GM19324 (cell line): ENCODE results near the gene HMCES.
"Not testable (repeated sequence)": the region's sequence is repeated elsewhere in the genome, so short reads cannot be mapped to it uniquely, and the experiment has no call there.

Source experiments
- ATAC-seq: cut with Tn5 transposase; IDR thresholded peaks from one replicate; pipeline ENCODE4 v1.9.1; 2021; ENCODE audit warnings: mild to moderate bottlenecking, moderate library complexity; ENCODE audit not compliant: unreplicated experiment, low FRiP score

HMCES gene

DNA sequence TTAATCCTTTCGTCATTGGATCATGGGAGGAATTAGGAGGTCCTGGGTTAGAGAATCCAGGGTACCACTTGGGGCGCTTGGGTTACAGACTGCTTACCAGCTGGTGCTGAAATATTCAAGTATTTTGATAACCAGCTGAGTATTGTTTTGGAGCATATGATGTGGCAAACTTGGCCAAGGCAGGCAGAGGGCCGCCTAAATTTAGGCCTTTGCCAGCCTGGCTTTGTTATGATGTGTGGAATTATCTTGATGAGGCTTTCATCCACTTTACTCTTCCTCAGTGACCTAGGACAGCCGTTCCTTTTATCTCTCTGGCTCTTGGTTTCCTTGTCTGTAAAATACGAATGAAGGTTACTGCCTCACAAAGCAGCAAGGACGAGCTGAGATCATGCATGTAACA lies 22.4 kb upstream of the HMCES start:
- no peak for ATAC-seq

DNA sequence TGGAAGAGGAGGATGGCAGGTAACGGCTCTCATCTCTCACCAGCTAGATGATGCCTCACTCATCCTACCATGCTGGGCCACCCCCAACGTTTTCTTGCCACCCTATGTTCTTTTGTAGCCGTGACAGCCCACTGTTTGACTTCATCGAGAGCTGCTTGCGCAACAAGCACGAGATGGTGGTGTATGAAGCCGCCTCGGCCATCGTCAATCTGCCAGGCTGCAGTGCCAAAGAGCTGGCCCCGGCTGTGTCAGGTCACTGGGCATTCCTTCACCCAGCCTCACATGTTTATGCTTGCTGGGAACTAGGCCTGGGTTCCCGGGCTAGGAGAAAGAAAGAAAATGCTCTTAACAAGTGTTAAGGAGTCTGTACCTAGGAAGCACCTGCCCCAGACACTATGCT lies 21.1 kb upstream of the HMCES start:
- ATAC-seq: no peak

DNA sequence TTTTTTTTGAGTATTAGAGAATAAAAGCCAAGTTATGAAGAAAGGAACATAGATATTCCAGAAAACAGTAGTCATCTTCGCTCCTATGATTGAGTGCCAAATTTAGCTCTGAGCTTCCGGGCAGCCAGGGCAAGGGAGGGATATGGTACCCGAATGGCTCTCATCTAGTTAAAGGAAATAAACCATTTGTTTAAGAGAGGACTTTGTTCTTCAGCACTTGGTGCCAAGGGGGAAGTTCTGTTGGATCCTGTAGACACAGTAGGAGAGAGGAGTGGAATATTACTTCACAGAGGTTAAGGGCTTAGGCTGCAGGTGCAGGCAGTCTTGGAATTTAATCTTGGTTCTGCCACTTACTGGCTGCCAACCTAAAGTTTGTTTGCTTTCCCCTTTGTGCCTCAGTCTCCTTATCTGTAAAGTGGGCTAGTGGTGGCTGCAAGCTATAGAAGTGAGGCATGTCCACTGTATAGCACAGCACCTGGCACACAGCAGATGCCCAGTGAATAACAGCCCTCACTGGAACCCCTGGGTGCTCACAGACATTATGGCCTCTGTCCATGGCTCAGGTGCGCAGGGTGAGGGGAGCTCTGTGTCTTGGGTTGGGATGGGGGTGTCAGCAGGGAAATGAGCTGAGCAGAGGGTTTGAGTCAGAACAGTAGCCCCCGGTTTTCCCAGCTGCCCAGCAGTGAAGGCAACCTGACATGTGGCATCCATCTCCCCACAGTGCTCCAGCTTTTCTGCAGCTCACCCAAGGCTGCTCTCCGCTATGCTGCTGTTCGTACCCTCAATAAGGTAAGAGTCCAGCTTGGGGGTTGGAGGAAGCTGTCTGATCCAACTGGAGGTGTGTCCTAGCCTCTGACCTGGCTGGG lies 18.8 kb upstream of the HMCES start:
- ATAC-seq: no peak

DNA sequence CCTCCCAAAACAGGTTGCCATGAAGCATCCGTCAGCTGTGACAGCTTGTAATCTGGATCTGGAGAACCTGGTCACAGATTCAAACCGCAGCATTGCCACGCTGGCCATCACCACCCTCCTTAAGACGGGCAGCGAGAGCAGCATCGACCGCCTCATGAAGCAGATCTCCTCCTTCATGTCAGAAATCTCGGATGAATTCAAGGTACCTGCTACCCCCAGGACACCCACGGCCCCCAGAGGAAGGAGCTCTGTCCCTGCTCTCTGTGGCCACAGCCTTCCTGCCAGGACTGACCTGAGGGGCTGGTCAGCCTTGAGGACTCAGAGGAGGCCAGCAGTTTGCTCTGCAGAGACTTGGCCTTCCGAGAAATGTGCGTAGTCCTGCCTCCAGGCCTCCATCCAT lies 18.1 kb upstream of the HMCES start:
- no peak for ATAC-seq

DNA sequence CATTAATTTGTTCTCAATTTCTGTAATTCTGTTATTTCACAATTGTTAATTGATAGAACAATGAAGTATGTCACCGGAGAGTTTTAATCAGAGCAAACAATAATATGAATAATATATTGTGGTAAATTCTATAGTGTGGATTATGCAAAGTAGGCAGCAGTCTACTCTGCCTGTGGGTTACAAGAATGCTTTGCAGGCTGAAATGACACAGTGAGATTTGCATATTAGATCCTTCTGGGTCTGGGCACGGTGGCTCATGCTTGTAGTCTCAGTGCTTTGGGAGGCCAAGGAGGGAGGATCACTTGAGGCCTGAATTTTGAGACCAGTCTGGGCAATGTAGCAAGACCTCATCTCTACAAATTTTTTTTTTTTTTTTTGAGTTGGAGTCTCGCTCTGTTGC lies 16.8 kb upstream of the HMCES start:
- no peak for ATAC-seq

DNA sequence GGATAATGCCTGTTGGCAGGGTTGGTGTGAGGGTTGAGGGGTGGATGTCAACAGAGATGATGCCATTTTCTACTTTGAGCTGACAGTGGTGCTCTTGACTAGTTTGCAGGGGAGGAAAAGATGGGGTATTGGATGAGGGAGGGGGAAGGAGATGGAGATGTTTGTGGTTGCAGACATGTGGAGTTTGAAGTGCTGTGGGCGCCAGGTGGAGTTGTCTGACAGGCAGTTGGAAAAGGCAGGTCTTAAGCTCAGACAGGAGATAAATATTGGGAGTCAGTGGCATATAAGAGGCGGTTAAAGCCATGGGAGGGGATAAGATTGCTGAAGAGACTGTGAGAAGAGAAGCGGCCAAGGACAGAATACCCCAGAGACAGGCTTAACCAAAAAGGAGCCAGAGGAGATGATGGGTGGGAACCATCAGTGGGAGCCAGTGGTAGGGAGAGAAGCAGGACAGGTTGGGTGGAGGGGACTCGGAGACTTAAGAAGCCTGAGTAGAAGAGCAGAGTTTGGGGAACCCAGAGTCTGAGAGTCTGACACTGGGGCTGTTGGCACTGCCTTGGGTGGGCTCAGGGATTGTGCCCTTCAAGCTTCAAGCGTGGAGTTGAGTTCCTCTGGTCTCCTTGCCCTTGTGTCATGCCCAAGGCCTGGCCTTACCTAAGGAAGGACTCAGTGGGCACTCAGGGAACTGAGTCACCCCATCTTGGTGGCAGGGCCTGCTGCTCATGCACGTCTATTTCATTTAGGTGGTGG lies 15.3 kb upstream of the HMCES start:
- no peak for ATAC-seq

DNA sequence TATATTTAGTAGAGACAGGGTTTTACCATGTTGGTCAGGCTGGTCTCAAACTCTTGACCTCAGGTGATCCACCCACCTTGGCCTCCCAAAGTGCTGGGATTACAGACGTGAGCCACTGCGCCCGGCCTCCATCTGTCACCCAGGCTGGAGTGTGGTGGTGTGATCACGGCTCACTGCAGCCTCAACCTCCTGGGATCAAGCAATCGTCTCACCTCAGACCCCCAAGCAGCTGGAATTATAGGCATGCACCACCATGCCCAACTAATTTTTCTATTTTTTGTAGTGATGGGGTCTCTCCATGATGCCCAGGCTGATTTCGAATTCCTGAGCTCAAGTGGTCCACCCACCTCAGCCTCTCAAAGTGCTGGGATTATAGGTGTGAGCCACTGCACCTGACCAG lies 13.7 kb upstream of the HMCES start:
- not testable (repeated sequence) for ATAC-seq

DNA sequence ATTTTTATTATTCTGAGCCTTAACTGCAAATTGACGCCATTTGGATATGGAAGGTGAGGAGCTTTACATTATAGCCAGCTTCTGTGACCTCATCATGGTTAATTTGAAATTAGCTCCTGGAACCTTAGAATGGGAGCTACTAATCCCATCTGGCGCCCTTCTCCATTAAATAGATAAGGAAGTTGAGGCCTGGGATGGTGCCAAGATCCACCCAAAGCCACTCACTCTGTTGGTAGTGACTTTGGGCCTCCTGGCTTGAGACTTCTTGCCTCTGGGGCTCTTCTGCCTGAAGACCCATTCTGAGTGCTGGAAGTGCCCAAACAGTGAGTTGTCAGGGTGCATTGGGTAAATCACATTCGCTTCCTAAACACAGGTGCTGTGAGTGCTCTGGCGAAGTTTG lies 12.0 kb upstream of the HMCES start:
- no peak for ATAC-seq

DNA sequence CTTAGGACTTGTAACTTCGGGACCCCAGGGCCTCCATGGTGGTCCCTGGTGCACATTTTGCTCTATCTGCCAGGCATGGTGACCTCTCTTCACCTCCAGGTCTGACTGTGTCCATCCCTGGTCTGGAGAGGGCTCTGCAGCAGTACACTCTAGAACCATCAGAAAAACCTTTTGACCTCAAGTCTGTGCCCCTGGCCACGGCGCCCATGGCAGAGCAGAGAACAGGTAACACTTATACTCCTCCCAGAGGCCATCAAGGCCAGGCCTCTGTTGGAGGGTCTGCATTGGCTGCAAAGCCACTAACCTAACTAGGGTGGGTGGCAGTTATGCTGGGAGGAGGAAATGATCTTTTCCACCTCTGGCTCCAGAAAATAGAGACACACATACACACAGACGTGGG lies 10.3 kb upstream of the HMCES start:
- ATAC-seq: no peak

DNA sequence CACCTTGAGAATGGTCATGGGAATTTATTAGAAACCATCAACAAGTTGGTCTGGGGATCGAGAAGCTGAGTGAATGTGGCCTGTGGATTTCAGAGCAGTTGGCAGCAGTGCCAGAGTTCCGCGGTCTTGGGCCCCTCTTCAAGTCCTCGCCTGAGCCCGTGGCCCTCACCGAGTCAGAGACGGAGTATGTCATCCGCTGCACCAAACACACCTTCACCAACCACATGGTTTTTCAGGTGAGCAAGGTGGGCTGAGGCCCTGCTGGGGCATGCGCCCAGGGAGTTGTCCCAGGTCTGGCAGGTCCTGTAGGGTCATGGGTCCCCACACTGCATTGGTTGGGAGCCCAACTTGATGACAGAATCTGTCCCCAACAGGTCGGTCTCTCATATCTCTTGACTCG lies 7.0 kb upstream of the HMCES start:
- ATAC-seq: no peak

DNA sequence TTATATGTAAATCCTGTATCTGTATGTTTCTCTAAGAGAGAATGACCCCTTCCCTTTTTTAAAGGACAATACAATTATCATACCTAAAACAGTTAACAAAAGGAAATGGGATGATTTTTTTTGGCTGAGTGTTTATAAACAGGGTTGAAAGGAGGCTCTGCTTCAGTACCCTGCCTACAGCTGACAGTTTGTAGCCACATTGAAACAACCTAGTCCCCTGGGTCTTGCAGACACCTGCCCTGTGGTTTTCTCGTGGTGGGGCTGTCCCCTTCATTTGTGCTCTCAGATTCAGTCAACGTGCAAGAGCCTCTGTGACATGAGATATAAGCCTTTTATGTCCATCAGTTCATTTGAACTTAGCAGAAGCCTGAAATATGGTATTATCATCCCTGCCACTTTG lies 2.3 kb upstream of the HMCES start:
- peak; percentile 64 for ATAC-seq

DNA sequence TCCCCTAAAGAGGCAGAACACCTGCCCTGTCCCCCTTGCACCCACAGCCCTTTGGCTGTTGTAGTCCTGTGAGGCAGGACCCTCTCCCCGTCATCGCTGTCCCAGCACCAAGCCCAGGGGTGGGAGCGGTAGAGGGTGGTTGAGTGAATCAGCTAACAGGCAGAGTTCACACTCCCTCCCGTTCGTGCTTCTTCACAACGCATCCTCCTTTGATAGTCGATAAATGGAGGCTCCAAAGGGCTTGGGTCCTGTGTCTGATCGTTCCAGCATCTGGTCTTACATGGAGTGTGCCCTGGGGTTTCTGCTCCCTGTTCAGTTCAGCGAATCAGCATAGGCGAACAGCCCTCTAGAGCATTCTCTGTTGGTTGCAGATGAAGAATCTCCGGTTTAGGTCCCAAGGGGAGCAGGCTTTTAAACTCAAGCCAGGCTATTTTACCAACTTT lies 820 bp upstream of the HMCES start:
- ATAC-seq: no peak

DNA sequence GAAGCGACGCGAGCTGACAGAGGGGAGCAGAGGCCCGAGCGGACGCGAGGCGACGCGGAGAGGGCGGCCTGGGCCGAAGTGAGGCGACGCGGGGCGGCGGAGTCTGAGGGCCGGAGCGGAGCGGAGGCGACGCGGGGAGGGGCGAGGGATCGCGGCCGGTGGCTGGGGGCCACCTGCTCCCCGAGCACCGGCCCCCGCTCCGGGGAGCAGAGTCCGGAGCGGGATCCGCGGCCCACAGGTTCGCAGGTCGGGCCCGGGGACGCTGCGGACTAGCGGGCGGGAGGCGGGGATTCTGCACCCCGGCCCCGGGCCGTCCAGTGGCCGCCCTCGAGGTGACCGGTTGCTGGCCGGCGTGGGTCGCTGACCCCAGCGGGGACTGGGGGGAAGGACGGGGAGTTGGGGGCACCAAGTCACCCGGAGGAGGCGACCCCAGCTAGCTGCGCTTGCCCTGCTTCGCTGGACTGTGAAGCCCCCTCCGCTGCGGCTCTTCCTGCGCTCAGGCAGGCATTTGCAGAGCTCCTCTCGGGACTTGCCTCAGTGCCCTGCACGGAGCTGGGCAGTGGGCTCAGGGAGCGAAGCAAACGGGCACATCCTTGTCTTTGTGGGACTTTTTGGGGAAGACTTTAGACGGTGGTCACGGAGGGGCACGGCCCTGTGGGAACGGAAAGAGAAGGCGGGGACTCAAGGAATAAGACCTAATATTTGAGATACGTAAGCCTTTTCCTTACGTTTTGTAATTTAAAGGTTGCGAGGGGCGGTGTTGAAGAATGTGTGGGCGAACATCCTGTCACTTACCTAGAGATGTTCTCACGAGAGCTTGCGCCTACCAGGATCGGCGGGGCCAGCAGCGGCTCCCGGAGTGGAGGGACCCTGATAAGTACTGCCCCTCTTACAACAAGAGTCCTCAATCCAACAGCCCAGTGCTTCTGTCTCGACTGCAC lies 566 bp downstream of the HMCES start:
- ATAC-seq: peak; percentile 14

DNA sequence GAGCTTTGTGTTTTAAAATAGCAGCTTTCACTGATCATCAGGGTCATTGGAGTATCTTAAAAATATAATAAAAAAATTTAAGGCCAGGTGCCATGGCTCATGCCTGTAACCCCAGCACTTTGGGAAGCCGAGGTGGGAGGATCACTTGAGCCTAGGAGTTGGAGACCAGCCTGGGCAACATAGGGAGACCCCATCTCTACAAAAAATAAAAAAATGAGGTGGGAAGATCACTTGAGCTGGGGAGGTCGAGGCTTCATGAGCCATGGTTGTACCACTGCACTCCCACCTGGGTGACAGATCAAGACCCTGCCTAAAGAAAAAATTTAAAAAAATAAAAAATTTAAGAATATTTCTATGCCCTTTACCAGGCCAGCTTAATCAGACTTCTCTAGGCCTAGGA lies 1.5 kb downstream of the HMCES start:
- no peak for ATAC-seq

DNA sequence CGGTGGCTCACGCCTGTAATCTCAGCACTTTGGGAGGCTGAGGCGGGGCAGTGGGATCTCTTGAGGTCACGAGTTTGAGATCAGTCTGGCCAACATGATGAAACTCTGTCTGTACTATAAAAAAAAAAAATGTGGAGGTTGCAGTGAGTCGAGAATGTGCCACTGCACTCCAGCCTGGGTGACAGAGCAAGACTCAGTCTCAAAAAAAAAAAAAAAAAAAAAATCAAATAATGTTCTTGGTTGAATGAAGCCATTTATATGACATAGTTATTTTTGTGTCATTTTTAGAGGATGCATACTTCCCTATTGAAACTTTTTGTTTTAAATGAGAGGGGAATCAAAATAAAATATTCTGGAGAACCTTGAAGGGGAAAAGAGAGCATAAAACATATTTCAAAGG lies 3.1 kb downstream of the HMCES start:
- ATAC-seq: no peak

DNA sequence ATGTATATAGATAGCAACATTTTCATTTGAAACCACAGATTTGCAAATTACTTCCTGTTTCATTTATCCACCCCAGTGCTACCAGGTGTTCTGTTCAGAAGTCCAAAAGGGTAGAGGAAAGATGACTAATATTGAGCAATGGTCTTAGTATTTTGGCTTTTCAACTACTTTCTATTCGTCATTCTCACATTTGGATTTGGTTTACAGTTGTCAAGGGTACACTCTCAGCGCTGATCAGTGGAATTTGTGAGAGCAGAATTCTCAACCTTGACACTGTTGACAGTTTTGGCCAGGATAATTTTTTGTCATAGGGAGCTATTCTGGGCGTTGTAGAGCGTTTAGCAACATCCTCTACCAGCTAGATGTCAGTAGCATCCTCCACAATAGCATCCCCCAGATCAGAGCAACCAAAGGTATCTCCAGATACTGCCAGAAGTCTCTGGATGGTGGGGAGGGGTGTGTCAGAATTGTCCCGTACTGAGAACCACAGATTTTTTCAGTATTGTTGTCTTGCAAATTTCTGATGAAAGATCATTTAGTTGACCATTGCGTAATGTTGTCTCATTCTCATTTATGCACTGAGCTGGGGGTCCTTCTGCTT lies 4.2 kb downstream of the HMCES start:
- peak; percentile 55 for ATAC-seq

DNA sequence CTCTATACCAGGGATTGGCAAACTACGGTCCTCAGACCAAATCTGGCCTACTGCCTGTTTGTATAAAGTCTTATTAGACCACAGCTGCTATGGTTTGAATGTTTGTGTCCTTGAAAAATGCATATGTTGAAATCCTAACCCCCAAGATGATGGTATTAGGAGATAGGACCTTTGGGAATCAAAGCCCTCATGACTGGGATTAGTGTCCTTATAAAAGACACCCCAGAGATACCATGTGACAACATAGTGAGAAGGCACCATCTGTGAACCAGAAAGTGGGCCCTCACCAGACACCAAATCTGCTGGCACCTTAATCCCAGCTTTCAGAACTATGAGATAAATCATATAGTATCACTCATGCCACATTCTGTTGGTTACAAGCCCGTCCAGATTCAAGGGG lies 7.4 kb downstream of the HMCES start:
- ATAC-seq: no peak

DNA sequence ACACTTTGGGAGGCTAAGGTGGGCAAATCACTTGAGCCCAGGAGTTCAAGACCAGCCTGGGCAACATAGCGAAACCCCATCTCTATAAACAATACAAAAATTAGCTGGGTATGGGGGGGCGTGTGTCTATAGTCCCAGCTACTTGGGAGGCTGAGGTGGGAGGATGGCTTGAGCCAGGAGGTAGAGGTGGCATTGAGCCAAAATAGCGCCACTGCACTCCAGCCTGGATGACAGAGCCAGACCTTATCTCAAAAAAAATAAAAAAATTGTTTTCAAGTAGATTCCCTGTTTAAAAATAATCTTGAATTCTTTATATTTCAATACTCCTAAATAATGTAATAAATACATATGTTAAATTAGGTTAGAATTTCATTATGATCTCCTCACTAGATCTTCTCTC lies 9.8 kb downstream of the HMCES start:
- ATAC-seq: no peak

DNA sequence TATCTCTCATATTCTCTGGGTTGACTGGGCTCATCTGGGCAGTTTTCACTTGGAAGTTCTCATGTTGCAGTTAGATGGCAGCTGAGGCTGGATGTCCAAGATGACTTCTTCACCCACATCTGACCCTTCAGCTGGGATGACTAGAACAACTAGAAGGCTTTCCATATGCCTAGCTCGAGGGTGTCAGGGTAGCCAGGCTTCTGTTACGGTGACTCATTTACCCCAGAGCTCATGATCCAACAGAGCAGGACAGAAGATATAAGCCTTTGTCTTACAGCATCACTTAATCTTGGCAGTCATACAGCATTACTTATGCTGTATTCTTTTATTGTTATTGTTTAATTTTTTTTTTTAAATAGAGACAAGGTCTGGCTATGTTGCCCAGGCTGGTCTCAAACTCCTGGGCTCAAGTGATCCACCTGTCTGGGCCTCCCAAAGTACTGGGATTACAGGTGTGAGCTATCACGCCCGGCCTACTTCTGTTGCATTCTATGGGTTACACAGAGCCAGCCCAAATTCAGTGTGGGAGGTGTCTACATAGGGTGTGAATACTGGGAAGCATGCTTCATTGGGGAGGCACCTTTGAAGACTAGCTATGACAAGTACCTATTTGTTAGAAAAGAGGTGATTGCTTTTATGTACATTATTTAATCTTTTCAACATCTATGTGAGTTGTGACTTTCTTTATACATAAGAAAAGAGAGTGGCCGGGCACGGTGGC lies 10.7 kb downstream of the HMCES start:
- no peak for ATAC-seq
